ENCODE results near the gene KNOP1. TPM values are rescaled to one million over a fixed set of nuclear protein-coding genes. Genes with fewer than 3 reads are reported as not detected.

KNOP1 gene
- total RNA-seq, 1 experiment from 2014 or later: 24.5 TPM

- Mint-ChIP-seq H3K27ac (ENCODE audit: low read depth, unreplicated experiment) (no peak overlapping the region), H3K36me3 (ENCODE audit: insufficient read depth, unreplicated experiment) (peaks cover 45% of the 10 kb centered on the region), H3K4me1 (ENCODE audit: insufficient read depth, unreplicated experiment) (peaks cover 19% of the 10 kb centered on the region), H3K27me3 (ENCODE audit: insufficient read depth, unreplicated experiment) (no peaks in the 10 kb centered on the region), H3K4me3 (ENCODE audit: unreplicated experiment) (no peak overlapping the region), H3K9me3 (ENCODE audit: unreplicated experiment) (no peaks in the 10 kb centered on the region)
- no peak for DNase-seq (ENCODE audit: unreplicated experiment)
- ChIA-PET POLR2A (no interaction called here), CTCF (no interaction called here)
- TF ChIP-seq, protein P1, sequence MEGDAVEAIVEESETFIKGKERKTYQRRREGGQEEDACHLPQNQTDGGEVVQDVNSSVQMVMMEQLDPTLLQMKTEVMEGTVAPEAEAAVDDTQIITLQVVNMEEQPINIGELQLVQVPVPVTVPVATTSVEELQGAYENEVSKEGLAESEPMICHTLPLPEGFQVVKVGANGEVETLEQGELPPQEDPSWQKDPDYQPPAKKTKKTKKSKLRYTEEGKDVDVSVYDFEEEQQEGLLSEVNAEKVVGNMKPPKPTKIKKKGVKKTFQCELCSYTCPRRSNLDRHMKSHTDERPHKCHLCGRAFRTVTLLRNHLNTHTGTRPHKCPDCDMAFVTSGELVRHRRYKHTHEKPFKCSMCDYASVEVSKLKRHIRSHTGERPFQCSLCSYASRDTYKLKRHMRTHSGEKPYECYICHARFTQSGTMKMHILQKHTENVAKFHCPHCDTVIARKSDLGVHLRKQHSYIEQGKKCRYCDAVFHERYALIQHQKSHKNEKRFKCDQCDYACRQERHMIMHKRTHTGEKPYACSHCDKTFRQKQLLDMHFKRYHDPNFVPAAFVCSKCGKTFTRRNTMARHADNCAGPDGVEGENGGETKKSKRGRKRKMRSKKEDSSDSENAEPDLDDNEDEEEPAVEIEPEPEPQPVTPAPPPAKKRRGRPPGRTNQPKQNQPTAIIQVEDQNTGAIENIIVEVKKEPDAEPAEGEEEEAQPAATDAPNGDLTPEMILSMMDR (IDR thresholded peaks at IDR 0.05; ENCODE audit: unreplicated experiment): no peak
- intact Hi-C loops (cut with micrococcal nuclease): loop anchor here (10.0 kb wide), 1 partner anchor 127 kb away; no protein-coding TSS in a partner anchor
- no TSS peak for BruUV-seq (replicated peaks)
Observed at GRCh38 chr16:19711643-19712042, 6.4 kb downstream of the KNOP1 start.

GRCh38 chr16:19710991-19711545 lies 7.0 kb downstream of the KNOP1 start:
- Mint-ChIP-seq H3K4me1 (ENCODE audit: insufficient read depth, unreplicated experiment) (peaks cover 14% of the 10 kb centered on the region), H3K36me3 (ENCODE audit: insufficient read depth, unreplicated experiment) (peaks cover 51% of the 10 kb centered on the region), H3K27me3 (ENCODE audit: insufficient read depth, unreplicated experiment) (no peaks in the 10 kb centered on the region), H3K27ac (ENCODE audit: low read depth, unreplicated experiment) (no peak overlapping the region), H3K4me3 (ENCODE audit: unreplicated experiment) (no peak overlapping the region), H3K9me3 (ENCODE audit: unreplicated experiment) (no peaks in the 10 kb centered on the region)
- DNase-seq (ENCODE audit: unreplicated experiment): no peak
- no TSS peak for BruUV-seq (replicated peaks)
- POLR2A ChIA-PET: no interaction called here
- intact Hi-C loops (cut with micrococcal nuclease): loop anchor here (10.0 kb wide), 1 partner anchor 126 kb away; no protein-coding TSS in a partner anchor
- CTCF ChIA-PET: interaction anchor here (0.6 kb wide), 1 partner anchor 52 kb away, joined by 4 read pairs; no protein-coding TSS in a partner anchor
- TF ChIP-seq, protein P1 (IDR thresholded peaks at IDR 0.05; ENCODE audit: unreplicated experiment): no peak

GRCh38 chr16:19710191-19710908 lies 7.7 kb downstream of the KNOP1 start:
- Mint-ChIP-seq H3K27me3 (ENCODE audit: insufficient read depth, unreplicated experiment) (no peaks in the 10 kb centered on the region), H3K27ac (ENCODE audit: low read depth, unreplicated experiment) (no peak overlapping the region), H3K36me3 (ENCODE audit: insufficient read depth, unreplicated experiment) (peaks cover 58% of the 10 kb centered on the region), H3K4me1 (ENCODE audit: insufficient read depth, unreplicated experiment) (peaks cover 6% of the 10 kb centered on the region), H3K9me3 (ENCODE audit: unreplicated experiment) (no peaks in the 10 kb centered on the region), H3K4me3 (ENCODE audit: unreplicated experiment) (no peak overlapping the region)
- BruUV-seq (replicated peaks): no TSS peak
- no peak for DNase-seq (ENCODE audit: unreplicated experiment)
- TF ChIP-seq, protein P1 (IDR thresholded peaks at IDR 0.05; ENCODE audit: unreplicated experiment): no peak
- CTCF ChIA-PET: interaction anchor here (0.6 kb wide), 1 partner anchor 51 kb away, joined by 4 read pairs; no protein-coding TSS in a partner anchor
- intact Hi-C loops (cut with micrococcal nuclease): loop anchor here (10.0 kb wide), 1 partner anchor 126 kb away; no protein-coding TSS in a partner anchor
- POLR2A ChIA-PET: no interaction called here

DNA sequence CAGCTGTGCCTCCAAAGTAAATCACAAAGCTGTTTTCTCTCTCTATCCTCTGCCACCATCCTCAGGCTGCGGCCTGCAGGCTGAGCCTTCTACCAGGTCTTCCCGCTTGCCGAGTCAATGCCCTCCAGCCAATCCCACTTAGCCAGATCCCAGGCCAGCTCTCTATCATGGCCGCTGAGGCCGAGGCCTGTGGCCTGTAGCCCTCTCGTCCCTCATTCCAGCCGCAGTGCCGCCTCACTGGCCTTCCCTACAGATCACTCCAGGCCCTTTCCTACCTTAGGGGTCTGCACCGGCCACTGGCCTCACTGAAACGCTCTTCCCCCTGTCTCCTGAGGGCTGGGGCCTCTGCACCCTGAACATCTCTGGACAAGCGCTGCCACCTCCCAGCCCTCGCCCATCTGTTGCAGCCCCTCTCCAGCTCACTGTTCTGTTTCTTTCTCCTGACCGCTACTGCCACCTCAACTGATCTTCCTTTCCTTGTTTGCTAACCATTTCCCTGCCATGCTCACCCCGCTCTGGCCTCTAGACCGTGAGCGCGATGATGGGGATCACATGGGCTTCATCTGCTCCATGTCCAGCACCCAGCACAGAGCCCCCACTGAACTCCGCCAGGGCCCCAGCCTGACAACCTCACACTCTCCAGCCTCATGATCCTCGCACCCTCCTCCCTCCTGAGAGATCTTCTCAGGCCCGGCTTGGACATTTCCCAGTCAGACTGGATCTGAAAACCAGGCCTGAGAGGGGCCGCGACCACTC lies 8.5 kb downstream of the KNOP1 start:
- intact Hi-C loops (cut with micrococcal nuclease): loop anchor here (10.0 kb wide), 1 partner anchor 125 kb away; no protein-coding TSS in a partner anchor
- BruUV-seq (replicated peaks): no TSS peak
- ChIA-PET POLR2A (interaction anchor here (0.7 kb wide), 1 partner anchor 13 kb away, joined by 3 read pairs; no protein-coding TSS in a partner anchor), CTCF (interaction anchor here (0.5 kb wide), 1 partner anchor 126 kb away, joined by 4 read pairs; no protein-coding TSS in a partner anchor)
- peaks cover 7% of the 10 kb centered on the region for H3K4me1 Mint-ChIP-seq (ENCODE audit: insufficient read depth, unreplicated experiment)
- no peaks in the 10 kb centered on the region for H3K27me3 Mint-ChIP-seq (ENCODE audit: insufficient read depth, unreplicated experiment)
- no peak overlapping the region for H3K4me3 Mint-ChIP-seq (ENCODE audit: unreplicated experiment)
- TF ChIP-seq, protein P1 (IDR thresholded peaks at IDR 0.05; ENCODE audit: unreplicated experiment): no peak
- H3K27ac Mint-ChIP-seq (ENCODE audit: low read depth, unreplicated experiment): no peak overlapping the region
- no peak for DNase-seq (ENCODE audit: unreplicated experiment)
- H3K36me3 Mint-ChIP-seq (ENCODE audit: insufficient read depth, unreplicated experiment): peaks cover 61% of the 10 kb centered on the region
- H3K9me3 Mint-ChIP-seq (ENCODE audit: unreplicated experiment): no peaks in the 10 kb centered on the region
